Activated T-helper 17 cell treated with anti-CD3 and anti-CD28 coated beads, Interleukin-2, amount 50 U/mL, for 72 hours (primary cell): Measurements from ENCODE around the gene ERI3. TPM values are rescaled to one million over a fixed set of nuclear protein-coding genes. Genes with fewer than 3 reads are reported as not detected.

Experiments
- ATAC-seq: fragments of 150-1000 bp; cut with Tn5 transposase; replicated peaks from 2 replicates; pipeline ENCODE4 v1.10.0; 2021; ENCODE audit warnings: mild to moderate bottlenecking, moderate library complexity
- H3K27ac Mint-ChIP-seq: one replicate; pipeline ENCODE4 v1.8.0; 2022; ENCODE audit warnings: mixed read lengths
- H3K27me3 Mint-ChIP-seq: one replicate; pipeline ENCODE4 v1.8.0; 2022; ENCODE audit warnings: mixed read lengths
- H3K36me3 Mint-ChIP-seq: one replicate; pipeline ENCODE4 v1.8.0; 2022; ENCODE audit warnings: low read depth, mild to moderate bottlenecking, mixed read lengths
- H3K4me1 Mint-ChIP-seq: one replicate; pipeline ENCODE4 v1.8.0; 2022; ENCODE audit warnings: mixed read lengths
- H3K4me3 Mint-ChIP-seq: one replicate; pipeline ENCODE4 v1.8.0; 2022; ENCODE audit warnings: mild to moderate bottlenecking, mixed read lengths
- H3K9me3 Mint-ChIP-seq: one replicate; pipeline ENCODE4 v1.8.0; 2022; ENCODE audit warnings: mixed read lengths
- total RNA-seq, 2 donors: library from RNA; stranded (reverse); gene quantifications; one replicate each; pipeline ENCODE4 v1.2.3, GENCODE V29; 2022

ERI3 gene
- total RNA-seq, 2 donors from 2014 or later = 30.7 to 41.8 TPM

GRCh38 chr1:44359234-44359935 lies 4.3 kb upstream of the ERI3 start:
- Mint-ChIP-seq H3K27ac (no peak overlapping the region), H3K9me3 (no peaks in the 10 kb centered on the region), H3K4me3 (no peak overlapping the region), H3K36me3 (no peaks in the 10 kb centered on the region), H3K27me3 (peaks cover 4% of the 10 kb centered on the region), H3K4me1 (peaks cover 7% of the 10 kb centered on the region)
- no peak for ATAC-seq

DNA sequence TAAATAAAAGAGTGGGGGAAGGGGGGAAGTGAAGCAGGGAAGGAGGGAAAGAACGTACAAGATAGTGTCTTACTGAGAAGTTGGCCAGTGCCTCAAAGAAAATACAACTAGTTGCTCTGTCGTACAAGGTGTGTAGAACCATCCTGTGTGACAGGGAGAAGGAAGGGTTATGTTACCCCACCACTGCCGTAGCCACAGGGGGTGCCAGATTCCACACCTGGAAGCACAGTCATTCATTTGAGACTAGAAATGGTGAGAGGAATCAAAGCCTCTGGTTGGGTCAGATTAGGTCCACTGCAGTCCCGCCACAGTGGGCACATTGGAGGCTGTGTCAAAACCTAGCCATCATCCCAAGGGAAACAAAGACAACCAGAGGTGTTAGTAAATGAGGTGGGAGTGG lies 2.7 kb upstream of the ERI3 start:
- no peak overlapping the region for H3K4me3 Mint-ChIP-seq

DNA sequence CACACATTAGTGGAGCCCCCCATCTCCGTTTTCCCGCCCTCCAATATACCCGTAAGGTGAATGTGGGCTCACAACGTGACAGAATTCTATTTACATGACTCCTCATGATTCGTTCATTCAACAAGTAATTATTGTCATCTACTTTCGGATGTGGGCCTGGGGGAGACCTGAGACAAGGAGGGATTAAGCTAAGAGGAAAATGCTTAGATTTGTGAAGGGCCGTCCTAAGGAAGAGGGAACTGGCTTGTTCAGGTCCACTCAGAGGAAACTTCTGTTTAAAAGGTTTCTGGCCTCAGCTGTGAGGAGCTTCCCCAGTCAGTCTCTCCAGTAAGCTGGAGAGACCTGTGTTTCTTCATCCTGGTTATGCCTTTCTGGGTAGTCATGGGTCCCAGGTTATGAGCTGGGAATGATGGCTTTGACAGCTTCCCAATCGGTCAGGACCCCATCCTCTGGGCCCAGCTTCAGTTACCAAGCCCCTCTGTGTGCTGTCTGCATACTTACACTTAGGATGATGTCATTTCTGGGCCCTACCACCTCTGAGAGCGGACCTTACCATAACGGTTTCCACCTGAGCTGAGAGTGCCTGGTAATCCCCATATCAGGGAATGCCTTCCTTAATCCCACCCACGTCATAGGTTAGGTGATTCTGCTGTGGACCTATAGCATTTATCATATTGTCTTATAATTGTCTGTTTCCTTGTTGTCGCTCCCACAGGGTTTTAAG lies 687 bp upstream of the ERI3 start:
- Mint-ChIP-seq H3K27me3 (no peaks in the 10 kb centered on the region), H3K36me3 (peaks cover 3% of the 10 kb centered on the region), H3K4me3 (peak overlapping the region; percentile 91)

More for the DNA sequence above, 2.7 kb upstream of the ERI3 start:
- Mint-ChIP-seq H3K9me3 (no peaks in the 10 kb centered on the region), H3K36me3 (no peaks in the 10 kb centered on the region), H3K27ac (no peak overlapping the region), H3K4me1 (peaks cover 14% of the 10 kb centered on the region), H3K27me3 (no peaks in the 10 kb centered on the region)
- no peak for ATAC-seq

GRCh38 chr1:44354268-44354839 lies 703 bp downstream of the ERI3 start:
- Mint-ChIP-seq H3K9me3 (no peaks in the 10 kb centered on the region), H3K4me3 (peak overlapping the region; percentile 91), H3K36me3 (peaks cover 6% of the 10 kb centered on the region), H3K27ac (peak overlapping the region; percentile 94), H3K27me3 (no peaks in the 10 kb centered on the region), H3K4me1 (peaks cover 14% of the 10 kb centered on the region)
- no peak for ATAC-seq

More for the DNA sequence above, 687 bp upstream of the ERI3 start:
- ATAC-seq = no peak
- no peaks in the 10 kb centered on the region for H3K9me3 Mint-ChIP-seq
- H3K27ac Mint-ChIP-seq = peak overlapping the region; percentile 94
- peaks cover 14% of the 10 kb centered on the region for H3K4me1 Mint-ChIP-seq

GRCh38 chr1:44353604-44354003 lies 1.5 kb downstream of the ERI3 start:
- no peak for ATAC-seq
- no peaks in the 10 kb centered on the region for H3K27me3 Mint-ChIP-seq
- H3K9me3 Mint-ChIP-seq = no peaks in the 10 kb centered on the region
- H3K4me1 Mint-ChIP-seq = peaks cover 14% of the 10 kb centered on the region
- H3K4me3 Mint-ChIP-seq = peak overlapping the region; percentile 91
- no peak overlapping the region for H3K27ac Mint-ChIP-seq
- H3K36me3 Mint-ChIP-seq = peaks cover 6% of the 10 kb centered on the region

DNA sequence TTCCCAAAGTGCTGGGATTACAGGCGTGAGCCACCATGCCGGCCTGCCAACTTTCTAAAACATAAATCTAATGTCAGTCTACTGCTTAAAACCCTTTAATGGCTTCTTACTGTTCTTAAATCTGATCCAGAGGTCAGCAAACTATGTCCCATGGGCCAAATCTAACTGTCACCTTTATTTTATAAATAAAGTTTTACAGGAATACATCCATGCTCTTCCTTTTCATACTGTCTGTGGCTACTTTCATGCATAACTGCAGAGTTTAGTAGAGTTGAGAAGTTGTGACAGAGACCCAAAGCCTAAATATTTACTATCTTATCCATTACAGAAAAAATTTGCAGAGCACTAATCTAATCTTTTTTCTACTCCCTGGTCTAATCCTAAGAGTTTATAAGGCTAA lies 3.8 kb downstream of the ERI3 start:
- ATAC-seq = no peak
- no peak overlapping the region for H3K4me3 Mint-ChIP-seq
- H3K27ac Mint-ChIP-seq = no peak overlapping the region
- H3K4me1 Mint-ChIP-seq = peaks cover 14% of the 10 kb centered on the region
- H3K9me3 Mint-ChIP-seq = no peaks in the 10 kb centered on the region
- H3K36me3 Mint-ChIP-seq = peaks cover 6% of the 10 kb centered on the region
- H3K27me3 Mint-ChIP-seq = no peaks in the 10 kb centered on the region

DNA sequence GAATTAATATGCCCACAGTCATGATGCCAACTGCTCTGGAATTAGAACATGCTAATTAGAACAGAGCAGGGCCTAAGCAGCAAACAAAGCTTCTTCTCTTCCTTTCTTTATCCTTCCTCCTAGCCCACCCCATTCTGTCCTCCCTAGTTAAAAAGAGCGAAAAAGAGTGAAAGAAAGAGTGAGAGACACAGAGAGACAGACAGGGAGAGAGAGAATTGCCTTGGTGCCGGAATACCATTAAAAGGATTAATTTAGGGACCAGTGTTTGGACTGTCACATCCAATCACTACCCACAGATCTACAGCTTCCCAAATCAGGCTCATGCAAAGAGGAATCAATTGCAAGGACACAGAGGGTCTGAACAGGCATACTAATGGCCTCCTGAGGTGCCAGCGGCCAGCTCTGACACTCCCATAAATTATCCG lies 7.0 kb downstream of the ERI3 start:
- peaks cover 4% of the 10 kb centered on the region for H3K4me1 Mint-ChIP-seq
- no peak for ATAC-seq
- H3K4me3 Mint-ChIP-seq = no peak overlapping the region
- no peaks in the 10 kb centered on the region for H3K27me3 Mint-ChIP-seq
- H3K36me3 Mint-ChIP-seq = peaks cover 6% of the 10 kb centered on the region
- no peaks in the 10 kb centered on the region for H3K9me3 Mint-ChIP-seq
- H3K27ac Mint-ChIP-seq = no peak overlapping the region

DNA sequence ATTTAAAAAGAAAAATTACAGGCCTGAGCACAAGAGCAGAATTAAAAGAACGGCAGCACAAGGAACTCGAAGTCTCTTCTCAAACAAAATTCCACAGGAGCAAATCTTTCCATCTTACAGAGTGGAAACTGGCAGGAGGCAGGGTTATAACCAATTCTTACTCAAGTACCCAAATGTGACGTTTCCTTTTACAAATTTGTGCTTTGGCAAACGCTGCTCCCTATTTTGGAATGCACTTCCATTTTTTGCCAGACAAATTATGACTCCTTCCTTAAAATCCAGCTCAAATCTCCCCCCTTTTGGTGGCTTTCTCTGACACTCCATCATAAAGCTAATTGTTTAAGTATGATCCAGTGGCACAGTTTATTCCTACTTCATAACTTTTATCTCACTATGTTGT lies 7.8 kb downstream of the ERI3 start:
- peaks cover 6% of the 10 kb centered on the region for H3K36me3 Mint-ChIP-seq
- no peak for ATAC-seq
- H3K4me1 Mint-ChIP-seq = no peaks in the 10 kb centered on the region
- H3K9me3 Mint-ChIP-seq = no peaks in the 10 kb centered on the region
- no peak overlapping the region for H3K4me3 Mint-ChIP-seq
- no peak overlapping the region for H3K27ac Mint-ChIP-seq
- no peaks in the 10 kb centered on the region for H3K27me3 Mint-ChIP-seq

- no peak for ATAC-seq
- H3K36me3 Mint-ChIP-seq = peaks cover 6% of the 10 kb centered on the region
- H3K4me3 Mint-ChIP-seq = no peak overlapping the region
- no peak overlapping the region for H3K27ac Mint-ChIP-seq
- H3K4me1 Mint-ChIP-seq = no peaks in the 10 kb centered on the region
- H3K9me3 Mint-ChIP-seq = no peaks in the 10 kb centered on the region
- no peaks in the 10 kb centered on the region for H3K27me3 Mint-ChIP-seq
These were observed 8.2 kb downstream of the ERI3 start for GRCh38 chr1:44346878-44347277.

DNA sequence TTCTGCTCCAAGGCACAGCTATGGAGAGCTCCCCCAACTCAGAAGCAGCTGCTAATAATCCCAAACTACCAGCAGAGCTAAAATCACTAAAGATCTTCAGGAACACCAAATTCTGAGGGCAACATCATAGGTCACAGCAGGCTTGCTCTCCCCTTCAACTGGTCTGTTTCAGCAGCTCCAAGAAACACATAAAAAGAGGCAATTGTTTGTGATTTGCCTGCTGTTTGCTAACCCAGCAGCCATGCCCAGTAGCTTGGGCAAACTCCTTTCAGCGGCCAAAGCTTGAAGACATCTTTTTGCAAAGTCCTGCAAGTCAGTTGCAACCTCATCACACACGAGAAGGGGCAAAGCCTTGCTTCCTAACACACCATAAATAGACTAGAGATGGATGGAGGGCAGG lies 8.9 kb downstream of the ERI3 start:
- no peak overlapping the region for H3K4me3 Mint-ChIP-seq
- no peaks in the 10 kb centered on the region for H3K27me3 Mint-ChIP-seq
- no peaks in the 10 kb centered on the region for H3K4me1 Mint-ChIP-seq
- no peak for ATAC-seq
- no peaks in the 10 kb centered on the region for H3K9me3 Mint-ChIP-seq
- H3K36me3 Mint-ChIP-seq = peaks cover 6% of the 10 kb centered on the region
- no peak overlapping the region for H3K27ac Mint-ChIP-seq

DNA sequence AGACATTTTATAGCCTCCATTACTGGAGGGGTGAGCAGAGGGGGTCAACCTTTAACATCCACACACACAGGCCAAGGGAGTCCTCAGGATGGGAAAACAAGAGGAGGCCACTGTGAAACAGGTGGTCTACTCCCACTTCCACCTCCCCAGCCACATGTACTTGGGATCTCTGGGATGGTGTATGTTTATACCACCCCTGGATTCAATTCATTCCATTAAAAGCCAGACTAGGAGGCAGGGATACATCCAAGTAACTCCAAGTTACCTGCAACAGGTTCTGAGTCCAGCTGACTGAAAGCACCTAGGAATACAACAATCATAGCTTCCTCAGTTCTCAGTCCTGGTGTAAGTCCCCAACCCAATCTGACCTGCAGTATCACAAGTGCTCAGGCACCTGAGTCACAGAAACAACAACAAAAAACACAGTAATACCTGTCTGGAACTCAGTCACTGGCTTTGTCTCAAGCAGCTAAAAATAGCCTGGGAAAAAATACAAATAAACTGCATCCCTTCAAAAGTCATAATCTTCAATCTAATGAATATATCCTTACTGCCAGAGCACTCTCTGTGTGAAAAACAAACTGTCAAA lies 9.8 kb downstream of the ERI3 start:
- no peak for ATAC-seq
- Mint-ChIP-seq H3K27ac (peak overlapping the region; percentile 48), H3K27me3 (no peaks in the 10 kb centered on the region), H3K9me3 (no peaks in the 10 kb centered on the region), H3K4me1 (no peaks in the 10 kb centered on the region), H3K36me3 (no peaks in the 10 kb centered on the region), H3K4me3 (no peak overlapping the region)

DNA sequence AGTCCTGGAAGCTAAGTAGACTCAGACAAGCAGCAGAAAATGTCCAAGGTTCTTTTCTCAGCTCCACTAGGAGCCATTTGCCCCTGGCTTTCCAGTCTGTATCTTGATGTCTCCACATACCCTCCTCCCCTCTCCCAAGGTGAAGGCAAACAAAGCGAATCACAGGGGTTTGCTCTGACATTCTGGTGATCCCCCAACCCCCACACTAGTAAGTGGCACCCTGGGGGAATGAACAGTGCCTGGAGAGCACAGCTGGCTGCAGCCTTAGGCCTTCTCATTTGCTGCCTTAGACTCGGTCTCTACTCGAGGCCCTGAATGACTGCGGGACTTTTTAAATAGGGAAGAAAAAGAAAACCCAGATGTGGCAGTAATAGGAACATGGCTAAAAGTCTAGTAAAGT lies 15.3 kb downstream of the ERI3 start:
- no peak overlapping the region for H3K4me3 Mint-ChIP-seq
- no peaks in the 10 kb centered on the region for H3K9me3 Mint-ChIP-seq
- H3K36me3 Mint-ChIP-seq = peaks cover 50% of the 10 kb centered on the region
- no peak overlapping the region for H3K27ac Mint-ChIP-seq
- no peaks in the 10 kb centered on the region for H3K27me3 Mint-ChIP-seq
- ATAC-seq = no peak
- no peaks in the 10 kb centered on the region for H3K4me1 Mint-ChIP-seq

DNA sequence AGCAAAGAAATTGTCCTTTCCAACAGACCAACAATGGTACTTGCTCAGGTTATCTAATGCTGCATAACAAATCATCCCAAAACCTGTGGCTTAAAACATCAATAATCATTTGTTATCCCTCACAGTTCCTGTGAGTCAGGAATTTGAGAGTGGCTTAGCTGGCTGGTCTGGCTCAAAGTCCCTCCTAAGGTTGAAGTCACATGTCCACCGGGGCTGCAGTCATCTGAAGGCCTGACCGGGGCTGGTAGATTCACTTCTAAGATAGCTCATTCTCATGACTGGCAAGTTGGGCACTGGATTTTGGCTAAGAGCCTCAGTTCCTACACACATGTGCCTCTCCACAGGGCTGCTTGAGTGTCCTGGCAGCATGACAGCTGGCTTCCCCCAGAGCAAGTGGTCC lies 16.9 kb downstream of the ERI3 start:
- no peaks in the 10 kb centered on the region for H3K27me3 Mint-ChIP-seq
- H3K27ac Mint-ChIP-seq = no peak overlapping the region
- no peak for ATAC-seq
- H3K4me3 Mint-ChIP-seq = no peak overlapping the region
- H3K36me3 Mint-ChIP-seq = peaks cover 57% of the 10 kb centered on the region
- no peaks in the 10 kb centered on the region for H3K9me3 Mint-ChIP-seq
- H3K4me1 Mint-ChIP-seq = no peaks in the 10 kb centered on the region

DNA sequence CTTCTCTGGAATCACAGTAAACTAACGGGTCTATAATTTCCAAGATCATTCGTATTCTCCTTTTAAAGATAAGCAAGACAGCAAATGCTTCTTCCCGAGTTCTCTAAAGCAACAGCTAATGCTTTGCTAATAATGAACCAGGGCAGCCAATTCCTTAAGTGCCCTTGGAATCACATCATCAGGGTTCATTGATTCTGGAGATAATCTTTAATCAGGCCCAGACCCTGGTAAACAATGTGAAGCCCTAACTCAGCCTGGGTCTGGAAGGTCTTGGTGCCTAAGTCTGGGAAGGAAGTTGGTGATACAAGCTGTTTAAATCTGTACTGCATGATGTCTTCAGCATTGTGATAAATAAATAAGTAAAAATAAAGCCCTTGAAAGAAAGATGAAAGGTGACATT lies 18.4 kb downstream of the ERI3 start:
- Mint-ChIP-seq H3K4me3 (no peak overlapping the region), H3K9me3 (no peaks in the 10 kb centered on the region), H3K4me1 (no peaks in the 10 kb centered on the region), H3K36me3 (peaks cover 65% of the 10 kb centered on the region), H3K27ac (no peak overlapping the region), H3K27me3 (no peaks in the 10 kb centered on the region)
- no peak for ATAC-seq

DNA sequence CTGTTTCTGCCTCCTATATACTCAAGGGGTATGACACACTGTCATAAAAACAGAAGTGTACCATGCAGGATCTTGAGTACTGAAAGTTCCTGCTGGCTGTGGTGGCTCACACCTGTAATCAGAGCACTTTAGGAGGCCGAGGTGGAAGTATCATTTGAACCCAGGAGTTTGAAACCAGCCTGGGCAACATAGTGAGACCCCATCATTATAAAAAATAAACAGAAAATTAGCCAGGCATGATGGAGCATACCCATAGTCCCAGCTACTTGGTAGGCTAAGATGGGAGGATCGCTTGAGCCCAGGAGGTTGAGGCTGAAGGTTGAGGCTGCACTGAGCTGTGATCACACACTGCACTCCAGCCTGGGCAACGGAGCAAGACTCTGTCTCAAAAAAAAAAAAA lies 20.1 kb downstream of the ERI3 start:
- Mint-ChIP-seq H3K9me3 (no peaks in the 10 kb centered on the region), H3K4me3 (no peak overlapping the region), H3K27ac (no peak overlapping the region), H3K4me1 (no peaks in the 10 kb centered on the region), H3K27me3 (no peaks in the 10 kb centered on the region), H3K36me3 (peaks cover 69% of the 10 kb centered on the region)
- ATAC-seq = peak; percentile 31
